ENCODE data around the gene EFCAB6. TPM values are rescaled to one million over a fixed set of nuclear protein-coding genes. Genes with fewer than 3 reads are reported as not detected.
A peak's percentile ranks its signal among the peaks of the same experiment; 100 is the strongest.

Gene EFCAB6
- total and polyA plus RNA-seq, 4 donors: 1.7 to 15.4 (median 7.6) TPM

DNA sequence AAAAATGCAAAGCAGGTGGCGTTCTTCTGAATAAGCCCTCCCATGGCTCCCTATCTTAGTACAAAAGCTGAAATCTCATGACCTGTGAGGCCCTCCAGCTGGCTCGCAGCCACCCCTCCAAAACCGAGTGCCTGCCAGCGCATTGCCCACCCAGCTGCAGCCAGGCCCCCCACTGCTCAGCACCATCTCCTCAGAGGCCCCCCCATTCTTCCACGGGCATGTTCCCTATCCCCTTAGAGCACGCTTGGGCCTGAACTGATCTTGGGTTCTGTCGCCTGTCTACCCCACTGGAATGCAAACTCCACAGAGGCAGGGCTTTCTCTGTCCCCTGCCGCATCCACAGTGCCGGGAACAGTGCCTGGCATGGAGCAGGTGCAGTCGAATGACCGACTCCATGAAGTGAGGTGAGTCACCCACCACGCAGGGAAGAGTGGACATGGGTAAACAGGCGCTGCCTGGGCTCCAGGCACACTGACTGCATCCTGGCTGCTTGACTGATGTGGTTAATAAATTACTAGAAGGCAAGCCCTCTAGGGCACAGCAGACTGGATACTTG, 11.3 kb upstream of the EFCAB6 start:
- peak overlapping the region in 1 of 2 donors; percentile 11 for H3K27ac ChIP-seq (ENCODE audit: low read depth in 1 of 2, low read length in 1 of 2)
- no peak overlapping the region for H3K4me3 ChIP-seq
- no peak overlapping the region for H3K9ac ChIP-seq (ENCODE audit: insufficient read depth in 1 of 2, low read length in 2 of 2)
- H3K27me3 ChIP-seq (ENCODE audit: control insufficient read depth in 3 of 3, insufficient read depth in 3 of 3, low read length in 2 of 3): no peaks in the 10 kb centered on the region
- TF ChIP-seq CTCF (IDR thresholded peaks at IDR 0.05; ENCODE audit: control extremely low read depth, extremely low read depth): no peak
- H3K9me3 ChIP-seq (ENCODE audit: control insufficient read depth in 4 of 4, insufficient read depth in 3 of 4, low read length in 3 of 4): peaks cover 0 to 3% (median 0%) of the 10 kb centered on the region in 4 donors
- H3K4me1 ChIP-seq (ENCODE audit: control insufficient read depth in 5 of 5, insufficient read depth in 5 of 5, low read length in 5 of 5): peaks cover 0 to 24% (median 0%) of the 10 kb centered on the region in 5 donors
- ATAC-seq (ENCODE audit: insufficient read depth, low FRiP score) (peak; percentile 51), DNase-seq (peak; percentile 19 to 58 (median 58))
- no peaks in the 10 kb centered on the region for H3K36me3 ChIP-seq (ENCODE audit: control insufficient read depth in 4 of 4, insufficient read depth in 4 of 4, low read length in 4 of 4)
- 60 to 80% methylated on average over 13 of the region's 13 CpGs for WGBS, 2 donors

GRCh38 chr22:43821606-43822425, 9.7 kb upstream of the EFCAB6 start:
- Histone ChIP-seq H3K4me1 (ENCODE audit: control insufficient read depth in 5 of 5, insufficient read depth in 5 of 5, low read length in 5 of 5) (peaks cover 0 to 23% (median 0%) of the 10 kb centered on the region in 5 donors), H3K27ac (ENCODE audit: low read depth in 1 of 2, low read length in 1 of 2) (no peak overlapping the region), H3K4me3 (no peak overlapping the region), H3K9ac (ENCODE audit: insufficient read depth in 1 of 2, low read length in 2 of 2) (no peak overlapping the region), H3K27me3 (ENCODE audit: control insufficient read depth in 3 of 3, insufficient read depth in 3 of 3, low read length in 2 of 3) (no peaks in the 10 kb centered on the region), H3K36me3 (ENCODE audit: control insufficient read depth in 4 of 4, insufficient read depth in 4 of 4, low read length in 4 of 4) (no peaks in the 10 kb centered on the region), H3K9me3 (ENCODE audit: control insufficient read depth in 4 of 4, insufficient read depth in 3 of 4, low read length in 3 of 4) (peaks cover 0 to 3% (median 0%) of the 10 kb centered on the region in 4 donors)
- no peak for TF ChIP-seq CTCF (IDR thresholded peaks at IDR 0.05; ENCODE audit: control extremely low read depth, extremely low read depth)
- ATAC-seq (ENCODE audit: insufficient read depth, low FRiP score) (no peak), DNase-seq (no peak)
- WGBS, 2 donors: 70 to 73% methylated on average over 22 of the region's 22 CpGs

GRCh38 chr22:43820651-43821305, 8.7 kb upstream of the EFCAB6 start:
- no peak for TF ChIP-seq CTCF (IDR thresholded peaks at IDR 0.05; ENCODE audit: control extremely low read depth, extremely low read depth)
- Histone ChIP-seq H3K27ac (ENCODE audit: low read depth in 1 of 2, low read length in 1 of 2) (no peak overlapping the region), H3K9me3 (ENCODE audit: control insufficient read depth in 4 of 4, insufficient read depth in 3 of 4, low read length in 3 of 4) (peaks cover 0 to 3% (median 0%) of the 10 kb centered on the region in 4 donors), H3K36me3 (ENCODE audit: control insufficient read depth in 4 of 4, insufficient read depth in 4 of 4, low read length in 4 of 4) (no peaks in the 10 kb centered on the region), H3K4me3 (no peak overlapping the region), H3K4me1 (ENCODE audit: control insufficient read depth in 5 of 5, insufficient read depth in 5 of 5, low read length in 5 of 5) (peaks cover 0 to 13% (median 0%) of the 10 kb centered on the region in 5 donors), H3K27me3 (ENCODE audit: control insufficient read depth in 3 of 3, insufficient read depth in 3 of 3, low read length in 2 of 3) (no peaks in the 10 kb centered on the region), H3K9ac (ENCODE audit: insufficient read depth in 1 of 2, low read length in 2 of 2) (no peak overlapping the region)
- no peak for DNase-seq
- WGBS, 2 donors: 63 to 80% methylated on average over 18 of the region's 18 CpGs
- ATAC-seq (ENCODE audit: insufficient read depth, low FRiP score): no peak
